ENCODE measurements around the gene CLK4.

- TF ChIP-seq POLR2AphosphoS5 (IDR thresholded peaks at IDR 0.05) (no peak), EP300 (IDR thresholded peaks at IDR 0.05) (no peak)
- TF ChIP-seq, protein P1, sequence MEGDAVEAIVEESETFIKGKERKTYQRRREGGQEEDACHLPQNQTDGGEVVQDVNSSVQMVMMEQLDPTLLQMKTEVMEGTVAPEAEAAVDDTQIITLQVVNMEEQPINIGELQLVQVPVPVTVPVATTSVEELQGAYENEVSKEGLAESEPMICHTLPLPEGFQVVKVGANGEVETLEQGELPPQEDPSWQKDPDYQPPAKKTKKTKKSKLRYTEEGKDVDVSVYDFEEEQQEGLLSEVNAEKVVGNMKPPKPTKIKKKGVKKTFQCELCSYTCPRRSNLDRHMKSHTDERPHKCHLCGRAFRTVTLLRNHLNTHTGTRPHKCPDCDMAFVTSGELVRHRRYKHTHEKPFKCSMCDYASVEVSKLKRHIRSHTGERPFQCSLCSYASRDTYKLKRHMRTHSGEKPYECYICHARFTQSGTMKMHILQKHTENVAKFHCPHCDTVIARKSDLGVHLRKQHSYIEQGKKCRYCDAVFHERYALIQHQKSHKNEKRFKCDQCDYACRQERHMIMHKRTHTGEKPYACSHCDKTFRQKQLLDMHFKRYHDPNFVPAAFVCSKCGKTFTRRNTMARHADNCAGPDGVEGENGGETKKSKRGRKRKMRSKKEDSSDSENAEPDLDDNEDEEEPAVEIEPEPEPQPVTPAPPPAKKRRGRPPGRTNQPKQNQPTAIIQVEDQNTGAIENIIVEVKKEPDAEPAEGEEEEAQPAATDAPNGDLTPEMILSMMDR (IDR thresholded peaks at IDR 0.05): no peak
These were observed 44.6 kb downstream of the CLK4 start for GRCh38 chr5:178582291-178582690.

Data from gastroesophageal sphincter (tissue), 3 donors.